ENCODE results near the gene PTPN12.
"Not testable (repeated sequence)": the region's sequence is repeated elsewhere in the genome, so short reads cannot be mapped to it uniquely, and the experiment has no call there.

PTPN12 gene

GRCh38 chr7:77532247-77532646, 4.8 kb upstream of the PTPN12 start:
- no peak for TF ChIP-seq CTCF (IDR thresholded peaks at IDR 0.05; ENCODE audit: low read depth, low read length, missing control alignments)
- H3K4me3 ChIP-seq (ENCODE audit: low read depth, low read length) = no peak overlapping the region
- no peak for DNase-seq (ENCODE audit: low read depth)

GRCh38 chr7:77532732-77533131, 4.4 kb upstream of the PTPN12 start:
- DNase-seq (ENCODE audit: low read depth); H3K4me3 ChIP-seq (ENCODE audit: low read depth, low read length): not testable (repeated sequence)

- H3K4me3 ChIP-seq (ENCODE audit: low read depth, low read length); DNase-seq (ENCODE audit: low read depth): not testable (repeated sequence)
Observed at GRCh38 chr7:77534046-77534445, 3.0 kb upstream of the PTPN12 start.

GRCh38 chr7:77536017-77536412, 1.1 kb upstream of the PTPN12 start:
- no peak for TF ChIP-seq CTCF (IDR thresholded peaks at IDR 0.05; ENCODE audit: low read depth, low read length, missing control alignments)
- DNase-seq (ENCODE audit: low read depth) = no peak
- H3K4me3 ChIP-seq (ENCODE audit: low read depth, low read length) = peak overlapping the region; percentile 66

GRCh38 chr7:77536413-77537135, 521 bp upstream of the PTPN12 start:
- peak overlapping the region; percentile 66 for H3K4me3 ChIP-seq (ENCODE audit: low read depth, low read length)
- DNase-seq (ENCODE audit: low read depth) = peak; percentile 75

GRCh38 chr7:77537778-77538280, 734 bp downstream of the PTPN12 start:
- DNase-seq (ENCODE audit: low read depth) = no peak
- peak overlapping the region; percentile 71 for H3K4me3 ChIP-seq (ENCODE audit: low read depth, low read length)
- no peak for TF ChIP-seq CTCF (IDR thresholded peaks at IDR 0.05; ENCODE audit: low read depth, low read length, missing control alignments)

More at GRCh38 chr7:77536413-77537135, 521 bp upstream of the PTPN12 start:
- TF ChIP-seq CTCF (IDR thresholded peaks at IDR 0.05; ENCODE audit: low read depth, low read length, missing control alignments) = no peak

GRCh38 chr7:77538281-77539212, 1.5 kb downstream of the PTPN12 start:
- DNase-seq (ENCODE audit: low read depth) = no peak
- TF ChIP-seq CTCF (IDR thresholded peaks at IDR 0.05; ENCODE audit: low read depth, low read length, missing control alignments) = no peak
- H3K4me3 ChIP-seq (ENCODE audit: low read depth, low read length) = peak overlapping the region; percentile 71
